ENCODE data around the gene ARL5C.

ARL5C gene

DNA sequence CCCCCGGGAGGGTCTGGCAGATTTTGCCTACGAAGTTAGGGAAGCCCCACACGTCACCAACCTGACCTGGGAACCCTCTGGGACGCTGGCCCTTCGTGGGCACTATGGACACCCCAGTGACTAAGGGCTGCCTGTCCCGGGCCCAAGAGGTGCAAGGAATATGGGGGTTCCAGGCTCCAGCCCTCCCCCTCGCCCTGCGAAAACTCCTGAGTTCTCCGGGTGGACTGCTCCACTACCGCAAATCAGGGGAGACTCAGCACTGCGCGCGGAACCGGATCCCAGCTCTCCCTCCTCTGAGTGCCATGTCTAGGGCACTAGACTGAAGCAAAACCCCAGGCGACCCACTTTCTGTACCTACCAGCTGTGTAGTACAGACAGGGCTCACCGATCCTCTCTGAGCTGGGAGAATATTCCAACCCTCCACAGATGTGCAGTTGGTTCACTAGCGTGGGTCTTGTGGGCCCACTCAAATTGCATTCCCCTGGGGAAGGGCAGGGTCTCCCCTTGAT, at the start of gene ARL5C:
Gene ARL5C (minus strand): TSS at position 321 of the 509 bp plus-strand sequence. CDS start 401 bp downstream, outside the sequence.
- DNase-seq: no peak

DNA sequence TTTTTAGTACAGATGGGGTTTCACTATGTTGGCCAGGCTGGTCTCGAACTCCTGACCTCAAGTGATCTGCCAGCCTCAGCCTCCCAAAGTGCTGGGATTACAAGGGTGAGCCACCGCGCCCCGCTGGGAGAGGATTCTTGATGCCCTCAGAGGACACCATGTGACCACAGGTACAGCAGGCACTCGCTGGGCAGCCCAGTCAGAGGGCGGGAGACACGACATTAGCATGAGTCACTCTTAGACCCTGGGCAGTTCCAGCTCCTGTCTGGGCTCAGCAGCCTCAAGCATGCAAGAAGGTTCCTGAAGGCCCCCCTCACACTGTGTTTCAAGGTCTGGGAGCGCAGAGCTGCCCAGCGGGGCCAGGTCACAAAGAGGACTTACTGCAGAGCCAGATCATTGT, 47.9 kb upstream of the ARL5C start:
- DNase-seq: peak; percentile 12

GRCh38 chr17:39212841-39213480, 47.0 kb upstream of the ARL5C start:
- DNase-seq: peak; percentile 20

- peak; percentile 17 for DNase-seq
Measured at GRCh38 chr17:39212195-39212810, 46.3 kb upstream of the ARL5C start.

DNA sequence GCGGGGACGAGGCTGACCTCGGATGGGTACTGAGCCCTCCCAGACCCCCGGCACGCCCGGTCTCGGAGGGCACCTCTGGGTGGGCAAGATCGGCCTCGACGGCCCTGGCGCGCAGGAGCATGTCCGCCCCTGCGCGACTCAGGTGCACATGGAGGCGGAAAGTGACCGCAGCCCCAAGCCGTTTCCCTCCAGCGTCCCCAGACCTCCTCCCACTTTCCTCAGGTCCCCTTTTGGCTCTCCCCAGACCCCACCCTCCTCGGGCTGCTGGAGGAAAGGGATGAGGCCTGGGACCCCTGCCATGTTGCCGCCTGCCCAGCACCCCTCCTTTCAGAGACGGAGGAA, 44.1 kb upstream of the ARL5C start:
- DNase-seq: peak; percentile 27

DNA sequence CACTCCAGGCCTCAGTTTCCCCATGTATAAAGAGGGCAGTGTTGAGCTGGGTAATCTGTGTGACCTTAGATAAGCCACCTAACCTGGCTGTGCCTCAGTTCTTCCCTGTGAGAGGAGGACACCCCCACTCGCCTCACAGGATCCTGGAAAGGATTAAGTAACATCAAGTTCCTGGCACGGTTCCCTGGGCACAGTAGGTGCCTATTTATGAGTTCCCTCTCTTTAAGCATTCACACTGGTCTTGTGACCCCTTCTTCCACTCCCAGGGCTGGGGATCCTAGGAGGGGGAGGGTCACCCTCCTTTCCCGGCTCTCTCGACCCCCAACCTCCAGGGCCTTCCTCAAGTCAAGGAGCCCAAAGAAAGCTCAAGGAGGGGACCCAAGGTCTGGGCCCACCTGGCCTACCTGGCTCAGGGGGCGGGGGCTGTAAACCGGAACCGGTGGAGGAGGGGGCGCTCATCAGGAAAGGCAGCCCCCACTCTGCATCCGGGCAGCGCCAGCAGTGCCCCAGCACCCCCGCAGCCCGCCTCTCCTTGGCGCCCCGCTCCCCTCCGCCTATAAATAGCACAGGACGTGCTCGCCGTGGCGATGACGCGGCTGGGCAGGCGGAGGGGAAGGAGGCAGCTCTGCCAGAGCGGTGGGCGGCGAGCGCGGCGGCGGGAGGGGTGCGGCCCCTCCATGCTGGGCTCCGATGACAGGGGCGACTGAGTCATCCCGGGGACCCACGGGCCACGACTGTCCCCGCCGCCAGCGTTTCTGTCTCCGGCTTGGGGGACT, 43.5 kb upstream of the ARL5C start:
- DNase-seq: peak; percentile 87

DNA sequence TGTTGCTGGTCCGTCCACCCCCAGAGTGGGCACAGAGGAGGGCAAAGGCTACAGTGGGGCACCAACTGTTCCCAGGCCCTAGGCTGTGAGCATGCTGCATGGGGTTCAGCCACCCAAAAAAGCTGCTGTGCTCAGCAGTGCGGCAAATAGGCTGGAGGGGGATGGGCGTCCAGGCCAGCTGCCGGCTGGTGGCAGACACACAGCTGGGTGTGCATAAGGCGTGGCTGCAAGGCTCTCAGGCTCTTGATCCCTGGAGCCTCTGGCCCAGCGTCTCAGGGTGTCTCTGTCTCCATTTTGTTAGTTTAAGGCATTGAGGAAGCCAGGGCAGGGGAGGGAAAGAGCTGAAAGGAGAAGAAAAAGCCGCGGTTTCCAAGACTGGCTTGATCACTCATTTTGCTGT, 42.9 kb upstream of the ARL5C start:
- peak; percentile 62 for DNase-seq

- peak; percentile 29 for DNase-seq
Measured at GRCh38 chr17:39208136-39208535, 42.2 kb upstream of the ARL5C start.

DNA sequence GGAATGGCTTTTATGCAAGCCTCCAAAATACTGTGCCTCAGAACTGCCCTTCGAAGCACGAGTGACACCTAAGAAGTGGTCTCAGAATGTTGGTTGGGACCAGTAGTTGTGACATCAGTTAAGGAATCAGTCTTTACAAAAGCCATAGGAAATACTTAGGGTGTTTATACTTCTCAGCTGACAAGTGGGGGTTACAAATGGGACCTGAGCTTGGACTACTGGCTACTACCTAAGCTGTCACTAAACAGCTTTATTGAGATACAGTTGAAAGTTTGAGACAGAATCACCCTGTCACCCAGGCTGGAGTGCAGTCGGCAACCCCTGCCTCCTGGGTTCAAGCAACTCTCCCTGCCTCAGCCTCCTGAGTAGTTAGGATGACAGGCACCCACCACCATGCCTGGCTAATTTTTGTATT, 39.2 kb upstream of the ARL5C start:
- DNase-seq: no peak

DNA sequence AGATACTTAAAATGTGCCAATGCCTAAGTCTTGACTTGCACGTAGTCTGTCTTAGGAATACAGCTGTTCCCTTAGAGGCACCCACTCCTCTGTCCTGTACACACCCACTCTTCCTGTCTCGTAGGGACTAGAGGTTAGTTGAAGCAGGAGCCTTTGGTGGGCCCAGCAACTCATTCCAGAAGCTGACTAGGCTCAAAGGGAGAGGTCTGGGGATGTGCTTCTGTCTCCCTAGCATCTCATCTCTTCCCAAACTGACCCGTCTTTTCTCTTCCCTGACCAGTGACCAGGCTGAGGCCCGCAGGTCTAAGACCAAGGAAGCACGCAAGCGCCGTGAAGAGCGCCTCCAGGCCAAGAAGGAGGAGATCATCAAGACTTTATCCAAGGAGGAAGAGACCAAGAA, 38.3 kb upstream of the ARL5C start:
- DNase-seq: no peak

- DNase-seq: peak; percentile 9
Measured at GRCh38 chr17:39200957-39201510, 35.1 kb upstream of the ARL5C start.

DNA sequence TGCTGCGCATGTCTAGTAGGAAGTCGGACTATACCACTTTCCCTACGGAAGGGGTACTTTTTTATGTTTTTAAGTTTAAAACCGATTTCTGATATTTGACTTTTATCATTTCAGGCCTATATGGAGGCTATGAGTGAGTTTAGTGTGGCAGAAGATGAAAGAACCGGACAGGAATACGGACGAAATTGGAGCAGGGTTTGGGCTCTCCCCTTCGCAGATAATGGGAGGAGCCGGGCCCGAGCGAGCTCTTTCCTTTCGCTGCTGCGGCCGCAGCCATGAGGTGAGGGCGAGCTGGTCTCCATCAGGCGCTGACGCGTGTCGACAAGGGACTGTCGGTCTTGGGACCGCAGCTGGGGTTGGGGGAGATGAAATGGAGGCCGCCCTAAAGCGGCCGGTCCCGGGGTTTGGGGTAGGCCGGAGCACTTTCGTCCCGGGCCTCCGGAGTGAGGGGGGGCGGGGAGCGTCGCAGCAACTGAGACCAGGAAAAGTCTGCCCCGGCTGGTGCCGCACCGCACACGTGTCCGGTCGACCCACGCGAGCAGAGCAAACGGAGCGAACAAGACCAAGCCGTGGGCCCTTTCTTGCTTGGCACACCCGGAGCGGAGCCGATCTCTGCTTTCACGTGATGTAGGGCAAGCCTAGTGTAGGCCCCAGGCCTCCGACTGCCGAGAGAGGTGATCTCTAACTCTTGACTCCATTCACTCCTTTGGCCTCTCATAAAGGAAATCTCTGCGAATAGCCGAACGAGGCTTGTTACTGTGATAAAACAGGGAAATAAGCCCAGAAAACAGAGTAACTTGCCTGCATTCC, 34.3 kb upstream of the ARL5C start, which contains the start of gene RPL19:
Gene RPL19 (plus strand): TSS at position 214 of the 810 bp plus-strand sequence. CDS start 62 bp downstream, at position 276.
- peak; percentile 85 for DNase-seq

DNA sequence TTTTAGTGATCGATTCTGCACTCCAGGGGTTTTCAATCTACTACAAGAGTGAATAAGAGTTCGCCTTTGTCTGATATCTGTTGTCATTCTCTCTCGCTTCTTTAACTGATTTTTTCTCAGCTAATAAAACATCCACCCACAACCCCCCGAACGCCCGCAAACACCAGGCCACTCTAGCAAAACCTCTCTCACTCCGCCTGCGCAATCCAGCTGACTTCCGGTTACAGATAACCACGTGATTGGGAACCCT, 33.8 kb upstream of the ARL5C start:
- peak; percentile 94 for DNase-seq

DNA sequence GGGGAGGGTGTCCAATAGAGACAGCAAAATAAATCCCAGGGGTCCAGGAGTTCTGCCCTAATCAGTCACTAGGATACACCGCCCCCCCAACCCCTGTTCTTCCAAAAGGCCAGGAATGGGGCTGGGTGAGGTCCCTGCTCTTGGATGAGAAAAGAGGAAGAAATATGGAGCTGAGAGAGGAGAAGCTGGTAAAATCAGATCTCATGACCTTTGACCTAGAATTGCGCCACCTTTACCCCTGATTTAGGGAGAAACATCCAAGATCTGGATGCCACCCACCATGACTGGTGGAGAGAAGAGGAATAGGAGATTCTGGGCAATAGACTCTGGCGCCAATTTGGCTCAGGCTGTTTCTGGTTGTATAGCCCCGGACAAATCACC, 32.2 kb upstream of the ARL5C start:
- no peak for DNase-seq

DNA sequence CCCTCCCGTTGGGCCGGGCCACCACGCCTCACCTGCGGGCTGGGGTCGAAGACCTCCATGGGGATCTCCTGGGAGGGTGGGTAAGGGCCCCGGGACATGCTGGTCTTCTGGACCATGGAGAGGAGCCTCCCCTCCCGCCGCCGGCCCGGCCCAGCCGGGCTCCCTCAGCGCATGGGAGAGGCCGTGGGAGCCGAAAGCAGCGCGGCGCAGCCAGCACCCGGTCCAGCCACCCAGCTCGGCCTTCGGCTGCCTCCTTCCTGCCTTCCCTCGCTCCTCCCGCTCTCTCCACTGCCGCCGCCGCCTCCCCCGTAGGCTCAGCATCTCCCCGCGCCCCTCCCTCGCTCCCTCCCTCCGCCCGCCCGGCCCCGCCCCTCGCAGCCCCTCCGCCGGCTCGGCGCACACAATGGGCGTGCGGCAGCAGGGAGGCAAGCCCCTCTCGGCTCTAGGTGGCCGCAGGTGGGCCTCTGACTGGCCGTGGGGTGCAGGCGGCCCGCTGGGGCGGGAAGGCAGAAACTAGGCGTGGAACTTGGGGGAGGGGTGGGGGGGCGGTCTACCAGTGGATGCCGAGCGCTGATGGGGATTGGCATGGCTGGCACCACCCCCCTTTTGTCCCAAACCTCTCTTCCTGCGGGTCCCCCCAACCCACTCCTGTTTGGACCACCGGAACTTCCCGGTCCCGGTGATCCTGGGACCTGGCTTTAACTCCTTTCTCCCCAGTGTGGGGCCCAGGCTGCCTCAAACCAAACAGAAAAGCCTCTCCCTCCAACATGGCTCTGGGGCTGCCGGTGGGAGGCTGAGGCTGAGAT, 31.6 kb upstream of the ARL5C start, which contains the start of gene CACNB1:
Gene CACNB1 (minus strand): TSS at position 290 of the 806 bp plus-strand sequence. CDS start 174 bp downstream, at position 116.
- peak; percentile 91 for DNase-seq

- DNase-seq: peak; percentile 79
Measured at GRCh38 chr17:39196808-39197291, 30.9 kb upstream of the ARL5C start.

DNA sequence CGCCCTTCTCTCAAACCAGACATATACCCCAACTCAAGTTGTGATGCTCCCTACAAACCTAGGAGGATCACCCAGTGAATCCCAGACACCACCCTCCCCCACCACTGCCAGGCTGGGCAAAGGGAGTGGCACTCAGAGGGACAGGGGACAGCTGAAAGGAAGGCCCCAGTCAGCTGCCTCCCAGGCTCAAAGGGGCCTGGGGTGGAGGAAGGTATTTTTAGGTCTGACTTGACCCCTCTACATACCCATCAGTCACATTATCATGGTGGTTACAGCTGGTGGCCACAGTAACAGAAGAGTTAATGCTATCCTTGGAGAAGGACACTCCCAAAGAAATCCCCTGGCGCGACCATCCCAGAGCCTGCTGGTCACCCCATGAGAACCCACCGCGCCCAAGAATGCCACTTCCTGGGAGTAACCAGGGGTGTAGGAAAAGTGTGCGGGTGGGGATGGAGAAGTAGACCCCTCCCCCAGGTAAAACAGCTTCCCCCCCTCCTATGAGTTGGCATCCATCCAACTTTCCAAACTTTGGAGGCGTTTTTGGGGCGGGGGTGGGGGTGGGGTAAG, 30.4 kb upstream of the ARL5C start:
- DNase-seq: peak; percentile 72

DNA sequence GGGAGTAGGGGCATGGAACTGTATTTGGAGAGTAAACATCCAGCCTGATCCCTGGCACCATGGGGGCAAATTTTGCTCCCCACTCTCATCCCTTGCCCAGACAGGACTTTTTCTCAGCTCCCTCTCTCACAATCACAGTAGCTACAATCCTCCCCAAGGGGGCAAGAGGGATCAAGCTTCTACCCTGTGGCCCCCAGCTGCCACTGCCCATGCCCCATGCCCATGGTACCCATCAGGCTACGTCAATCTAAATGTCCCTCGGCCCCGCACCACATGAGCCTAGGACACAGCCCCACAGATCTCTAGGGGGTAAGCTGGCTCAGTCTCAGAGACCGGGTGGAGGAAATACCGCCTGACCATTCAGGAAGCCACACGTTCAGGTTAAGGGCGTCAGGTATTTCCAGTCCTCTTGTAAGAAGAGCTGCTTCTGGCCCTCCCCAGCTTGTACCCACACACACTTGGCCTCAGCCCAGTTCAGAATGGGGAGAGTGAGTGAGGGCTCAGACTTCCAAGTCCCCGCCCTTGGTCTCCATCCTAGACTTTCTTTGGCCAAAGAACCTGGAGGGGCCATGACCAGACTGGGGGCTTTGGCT, 29.7 kb upstream of the ARL5C start:
- peak; percentile 78 for DNase-seq

- peak; percentile 37 for DNase-seq
Measured at GRCh38 chr17:39194985-39195524, 29.1 kb upstream of the ARL5C start.

Data from femur (tissue), 1 donor.